HFFc6 (cell line): ENCODE data around the gene CLN5. TPM values are rescaled to one million over a fixed set of nuclear protein-coding genes. Genes with fewer than 3 reads are reported as not detected.

Experiments used
- DNase-seq: peaks from one replicate; pipeline ENCODE4 v3.0.0-alpha.2; 2018
- H3K27ac Mint-ChIP-seq: 2 replicates; pipeline ENCODE4 v1.8.0; 2020; ENCODE audit warnings: mild to moderate bottlenecking, mixed read lengths
- H3K27me3 Mint-ChIP-seq: 2 replicates; pipeline ENCODE4 v1.8.0; 2021; ENCODE audit warnings: mild to moderate bottlenecking, moderate library complexity, mixed read lengths; ENCODE audit not compliant: insufficient read depth
- H3K36me3 Mint-ChIP-seq: 2 replicates; pipeline ENCODE4 v1.8.0; 2021; ENCODE audit warnings: low read depth, mixed read lengths
- H3K4me1 Mint-ChIP-seq: 2 replicates; pipeline ENCODE4 v1.8.0; 2020; ENCODE audit warnings: low read depth, mixed read lengths
- H3K4me3 Mint-ChIP-seq: 2 replicates; pipeline ENCODE4 v1.8.0; 2020; ENCODE audit warnings: mild to moderate bottlenecking, moderate library complexity, mixed read lengths
- H3K9me3 Mint-ChIP-seq: 2 replicates; pipeline ENCODE4 v1.8.0; 2020; ENCODE audit warnings: mild to moderate bottlenecking, mixed read lengths
- CTCF ChIP-seq: fragments of 200-600 bp; sonication (generic); IDR thresholded peaks from 2 replicates; pipeline ENCODE4 v1.5.0; 2021; ENCODE audit warnings: antibody characterized with exemption, mild to moderate bottlenecking
- total RNA-seq, 6 experiments: library from RNA; stranded (reverse); fragmentation: NEBNext Ultra II Directional; extraction: Animal tissue kit (Norgen Biotek cat#: 25700); gene quantifications; 2 replicates in 1 of 6; 3 replicates in 5 of 6; pipeline ENCODE4 v1.2.3, GENCODE V29; 2021

The CLN5 gene
- total RNA-seq, 6 experiments from 2014 or later: 28.4 to 35.1 (median 29.8) TPM

GRCh38 chr13:76950101-76950500 is 41.8 kb upstream of the CLN5 start:
- Mint-ChIP-seq H3K36me3 (no peaks in the 10 kb centered on the region), H3K4me1 (peaks cover 15% of the 10 kb centered on the region), H3K9me3 (no peaks in the 10 kb centered on the region; the same call in 1 of the 2 replicates), H3K27me3 (peaks cover 5% of the 10 kb centered on the region), H3K4me3 (no peak overlapping the region), H3K27ac (no peak overlapping the region)
- no peak for TF ChIP-seq CTCF
- DNase-seq: no peak

- no peaks in the 10 kb centered on the region for H3K4me1 Mint-ChIP-seq
- DNase-seq: no peak
- no peaks in the 10 kb centered on the region for H3K36me3 Mint-ChIP-seq
- peaks cover 7% of the 10 kb centered on the region for H3K27me3 Mint-ChIP-seq
- no peaks in the 10 kb centered on the region; the same call in 1 of the 2 replicates for H3K9me3 Mint-ChIP-seq
- TF ChIP-seq CTCF: no peak
- H3K27ac Mint-ChIP-seq: no peak overlapping the region
- no peak overlapping the region for H3K4me3 Mint-ChIP-seq
Measured at GRCh38 chr13:76953968-76954367, 37.9 kb upstream of the CLN5 start.

- no peak overlapping the region for H3K4me3 Mint-ChIP-seq
- H3K36me3 Mint-ChIP-seq: no peaks in the 10 kb centered on the region
- H3K9me3 Mint-ChIP-seq: peaks cover under 1% of the 10 kb centered on the region; the same call in 1 of the 2 replicates
- TF ChIP-seq CTCF: no peak
- no peak overlapping the region for H3K27ac Mint-ChIP-seq
- H3K27me3 Mint-ChIP-seq: peaks cover 7% of the 10 kb centered on the region
- H3K4me1 Mint-ChIP-seq: no peaks in the 10 kb centered on the region
- DNase-seq: no peak
Measured at GRCh38 chr13:76954538-76954937, 37.3 kb upstream of the CLN5 start.

GRCh38 chr13:76955193-76955592 is 36.7 kb upstream of the CLN5 start:
- Mint-ChIP-seq H3K4me1 (no peaks in the 10 kb centered on the region), H3K27ac (no peak overlapping the region), H3K9me3 (peaks cover 7% of the 10 kb centered on the region), H3K36me3 (peaks cover 1% of the 10 kb centered on the region; the same call in 1 of the 2 replicates), H3K4me3 (no peak overlapping the region), H3K27me3 (peaks cover 7% of the 10 kb centered on the region)
- TF ChIP-seq CTCF: no peak
- no peak for DNase-seq

- H3K27ac Mint-ChIP-seq: no peak overlapping the region
- peaks cover 6% of the 10 kb centered on the region; the same call in 1 of the 2 replicates for H3K36me3 Mint-ChIP-seq
- no peak for TF ChIP-seq CTCF
- no peak overlapping the region for H3K4me3 Mint-ChIP-seq
- H3K27me3 Mint-ChIP-seq: peaks cover 7% of the 10 kb centered on the region
- H3K4me1 Mint-ChIP-seq: no peaks in the 10 kb centered on the region
- H3K9me3 Mint-ChIP-seq: peaks cover 12% of the 10 kb centered on the region
- DNase-seq: no peak
Measured at GRCh38 chr13:76955661-76956060, 36.2 kb upstream of the CLN5 start.
